Gastrocnemius medialis (tissue), 4 donors: ENCODE data around the gene WNT9A. TPM values are rescaled to one million over a fixed set of nuclear protein-coding genes. Genes with fewer than 3 reads are reported as not detected.

Experiments used
- ATAC-seq, 2 donors: fragments of 150-250 bp; one replicate each; pipeline ENCODE4 v1.9.1; 2016
- DNase-seq, 2 donors: peaks; one replicate each; pipeline ENCODE4 v3.0.0-alpha.2; 2019
- H3K27ac ChIP-seq, 4 donors: fragments of 200-600 bp; sonication (generic); 1 replicate in 1 of 4; 2 replicates in 3 of 4; pipeline ENCODE4 v1.5.1; 2016 to 2018; ENCODE audit warnings: mild to moderate bottlenecking in 2 of 4, moderate library complexity in 1 of 4
- H3K27me3 ChIP-seq, 3 donors: fragments of 200-600 bp; sonication (generic) in 2 of 3; 1 replicate in 1 of 3; 2 replicates in 2 of 3; pipeline versions ENCODE4 v1.5.1 to v1.6.0; 2016 to 2019; ENCODE audit warnings: mild to moderate bottlenecking in 1 of 3, moderate library complexity in 1 of 3
- H3K36me3 ChIP-seq, 2 donors: fragments of 200-600 bp; sonication (generic) in 1 of 2; one replicate each; pipeline ENCODE4 v1.5.1; 2017 to 2018
- H3K4me1 ChIP-seq, 2 donors: fragments of 200-600 bp; sonication (generic) in 1 of 2; one replicate each; pipeline ENCODE4 v1.5.1; 2016 to 2017; ENCODE audit warnings: mild to moderate bottlenecking in 2 of 2
- H3K4me3 ChIP-seq, 4 donors: fragments of 200-600 bp; sonication (generic) in 3 of 4; 1 replicate in 1 of 4; 2 replicates in 3 of 4; pipeline ENCODE4 v1.5.1; 2016 to 2019; ENCODE audit warnings: mild to moderate bottlenecking in 2 of 4
- H3K9me3 ChIP-seq, 3 donors: fragments of 200-600 bp; sonication (generic) in 2 of 3; 1 replicate in 1 of 3; 2 replicates in 2 of 3; pipeline ENCODE4 v1.5.1; 2016 to 2019
- CTCF ChIP-seq, 5 experiments: fragments of 450-650 bp in 3 of 5; fragments of 200-600 bp in 2 of 5; sonication (generic) in 2 of 5; IDR thresholded peaks in 4 of 5; conservative IDR thresholded peaks in 1 of 5; 1 replicate in 4 of 5; 2 replicates in 1 of 5; pipeline ENCODE4 v1.5.1; 2016 to 2019; ENCODE audit warnings: antibody characterized with exemption in 5 of 5, mild to moderate bottlenecking in 3 of 5, moderate library complexity in 3 of 5
- POLR2A ChIP-seq, 2 donors: fragments of 450-650 bp; IDR thresholded peaks; one replicate each; pipeline ENCODE4 v1.6.1; 2017; ENCODE audit warnings: antibody characterized with exemption in 2 of 2, mild to moderate bottlenecking in 2 of 2, moderate library complexity in 2 of 2
- in situ Hi-C, 4 donors: fragments of 200-750 bp; cut with MboI; loops; one replicate each; pipeline versions ENCODE4 v1.15.0 to v1.8.0; 2017; ENCODE audit warnings: low sequenced_read_pairs in 4 of 4
- intact Hi-C: fragments of 100-400 bp; cut with DNase I; formaldehyde crosslinking; loops from one replicate; pipeline ENCODE4 v1.15.1; 2023; ENCODE audit warnings: low total_unique reads
- total RNA-seq, 4 donors: library from RNA; depleted of rRNA; stranded (reverse); fragments of >200 nt; gene quantifications; one replicate each; pipeline versions ENCODE4 v1.1.0 to v1.2.3, GENCODE V29; 2016

The WNT9A gene
- total RNA-seq, 4 donors from 2014 or later: 6.8 to 29.4 (median 15.5) TPM

GRCh38 chr1:227897704-227898438 is 49.9 kb downstream of the WNT9A start:
- Histone ChIP-seq H3K36me3 (no peaks in the 10 kb centered on the region), H3K27me3 (no peaks in the 10 kb centered on the region), H3K27ac (no peak overlapping the region), H3K9me3 (no peaks in the 10 kb centered on the region), H3K4me3 (no peak overlapping the region), H3K4me1 (no peaks in the 10 kb centered on the region)
- in situ Hi-C loops (no loop called here), intact Hi-C loops (no loop called here)
- TF ChIP-seq POLR2A (IDR thresholded peaks at IDR 0.05) (no peak), CTCF (IDR thresholded peaks at IDR 0.05 in 4 of 5, conservative IDR thresholded peaks at IDR 0.05 in 1 of 5) (no peak)
- ATAC-seq (no peak), DNase-seq (peak in 1 of 2 donors; percentile 1)

- no peaks in the 10 kb centered on the region for H3K36me3 ChIP-seq
- no peak overlapping the region for H3K4me3 ChIP-seq
- ATAC-seq: no peak
- H3K9me3 ChIP-seq: no peaks in the 10 kb centered on the region
- no peak for TF ChIP-seq POLR2A (IDR thresholded peaks at IDR 0.05)
- no peak for TF ChIP-seq CTCF (IDR thresholded peaks at IDR 0.05 in 4 of 5, conservative IDR thresholded peaks at IDR 0.05 in 1 of 5)
- peak in 1 of 2 donors; percentile 5 for DNase-seq
- in situ Hi-C loops (no loop called here), intact Hi-C loops (no loop called here)
- no peaks in the 10 kb centered on the region for H3K4me1 ChIP-seq
- H3K27me3 ChIP-seq: no peaks in the 10 kb centered on the region
- H3K27ac ChIP-seq: no peak overlapping the region
These were observed 50.7 kb downstream of the WNT9A start for GRCh38 chr1:227896710-227897655.

- no peaks in the 10 kb centered on the region for H3K27me3 ChIP-seq
- H3K36me3 ChIP-seq: no peaks in the 10 kb centered on the region
- ATAC-seq (no peak), DNase-seq (peak in 1 of 2 donors; percentile 10)
- no peak overlapping the region for H3K4me3 ChIP-seq
- H3K9me3 ChIP-seq: no peaks in the 10 kb centered on the region
- no peak for TF ChIP-seq CTCF (IDR thresholded peaks at IDR 0.05 in 4 of 5, conservative IDR thresholded peaks at IDR 0.05 in 1 of 5)
- no peak for TF ChIP-seq POLR2A (IDR thresholded peaks at IDR 0.05)
- intact Hi-C loops (no loop called here), in situ Hi-C loops (no loop called here)
- H3K4me1 ChIP-seq: no peaks in the 10 kb centered on the region
- no peak overlapping the region for H3K27ac ChIP-seq
These were observed 51.7 kb downstream of the WNT9A start for GRCh38 chr1:227895828-227896685.

- Histone ChIP-seq H3K4me3 (no peak overlapping the region), H3K36me3 (no peaks in the 10 kb centered on the region), H3K27me3 (no peaks in the 10 kb centered on the region), H3K9me3 (no peaks in the 10 kb centered on the region), H3K4me1 (no peaks in the 10 kb centered on the region), H3K27ac (no peak overlapping the region)
- no peak for TF ChIP-seq CTCF (IDR thresholded peaks at IDR 0.05 in 4 of 5, conservative IDR thresholded peaks at IDR 0.05 in 1 of 5)
- no peak for TF ChIP-seq POLR2A (IDR thresholded peaks at IDR 0.05)
- ATAC-seq: no peak
- intact Hi-C loops (no loop called here), in situ Hi-C loops (no loop called here)
- peak in 1 of 2 donors; percentile 6 for DNase-seq
These were observed 52.8 kb downstream of the WNT9A start for GRCh38 chr1:227894831-227895451.
